GM12872 (cell line): Measurements from ENCODE around the gene CCDC13.

Experiments used
- TF ChIP-seq, protein P1 (sequence below): IDR thresholded peaks from 3 replicates; pipeline ENCODE4 v1.5.1; 2011; ENCODE audit warnings: low read depth, mild to moderate bottlenecking, low read length, moderate library complexity; ENCODE audit not compliant: insufficient read depth

CCDC13 gene

DNA sequence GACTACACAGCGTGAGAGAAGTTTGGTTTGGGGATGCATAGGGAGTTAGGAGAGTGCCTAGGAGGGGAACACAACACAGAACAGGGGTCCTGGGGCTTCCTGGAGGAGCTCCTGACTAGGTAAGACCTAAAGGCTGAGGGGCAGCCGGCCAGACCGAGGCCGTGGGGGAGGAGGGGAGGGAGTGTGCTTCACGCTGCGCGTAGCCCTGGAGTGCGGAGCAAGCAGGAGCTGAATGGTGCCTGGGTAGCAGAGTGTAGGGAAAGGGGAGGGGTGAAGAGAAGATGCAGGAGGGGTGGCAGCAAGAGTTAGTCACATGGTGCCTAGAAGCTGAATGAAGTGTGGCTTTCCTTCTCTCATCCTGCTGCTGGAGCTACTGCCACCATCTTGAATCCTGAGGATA, 38.0 kb downstream of the CCDC13 start:
- TF ChIP-seq, protein P1, sequence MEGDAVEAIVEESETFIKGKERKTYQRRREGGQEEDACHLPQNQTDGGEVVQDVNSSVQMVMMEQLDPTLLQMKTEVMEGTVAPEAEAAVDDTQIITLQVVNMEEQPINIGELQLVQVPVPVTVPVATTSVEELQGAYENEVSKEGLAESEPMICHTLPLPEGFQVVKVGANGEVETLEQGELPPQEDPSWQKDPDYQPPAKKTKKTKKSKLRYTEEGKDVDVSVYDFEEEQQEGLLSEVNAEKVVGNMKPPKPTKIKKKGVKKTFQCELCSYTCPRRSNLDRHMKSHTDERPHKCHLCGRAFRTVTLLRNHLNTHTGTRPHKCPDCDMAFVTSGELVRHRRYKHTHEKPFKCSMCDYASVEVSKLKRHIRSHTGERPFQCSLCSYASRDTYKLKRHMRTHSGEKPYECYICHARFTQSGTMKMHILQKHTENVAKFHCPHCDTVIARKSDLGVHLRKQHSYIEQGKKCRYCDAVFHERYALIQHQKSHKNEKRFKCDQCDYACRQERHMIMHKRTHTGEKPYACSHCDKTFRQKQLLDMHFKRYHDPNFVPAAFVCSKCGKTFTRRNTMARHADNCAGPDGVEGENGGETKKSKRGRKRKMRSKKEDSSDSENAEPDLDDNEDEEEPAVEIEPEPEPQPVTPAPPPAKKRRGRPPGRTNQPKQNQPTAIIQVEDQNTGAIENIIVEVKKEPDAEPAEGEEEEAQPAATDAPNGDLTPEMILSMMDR, result no peak

DNA sequence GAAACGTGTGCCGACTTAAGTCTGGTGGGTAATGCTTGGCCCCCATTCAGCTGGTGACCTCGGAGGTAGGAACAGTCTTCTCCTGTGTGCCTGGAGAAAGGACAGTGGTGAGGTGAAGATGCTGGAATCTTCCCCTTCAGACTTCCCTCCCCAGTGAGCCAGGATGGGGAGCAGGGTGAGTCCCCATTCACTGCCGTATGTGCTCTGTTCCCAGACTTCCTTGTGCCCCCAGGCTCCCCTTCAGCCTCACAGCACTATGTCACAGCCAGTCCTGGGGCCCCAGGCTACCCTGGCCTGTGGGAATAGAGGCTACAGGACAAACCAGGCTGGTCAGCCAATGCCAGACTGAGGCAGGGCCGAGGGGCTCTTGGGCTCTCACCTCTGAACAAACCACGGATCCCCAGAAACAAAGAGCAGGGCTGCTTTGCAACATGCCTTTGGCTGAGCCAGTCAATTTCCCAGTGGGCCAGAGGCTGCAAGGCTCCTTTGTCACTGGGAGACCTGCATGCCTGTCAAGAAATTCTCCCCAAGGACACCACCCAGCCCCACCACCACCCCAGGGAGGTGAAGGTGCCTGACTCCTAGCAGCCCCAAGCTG, 38.7 kb downstream of the CCDC13 start:
- TF ChIP-seq, protein P1, result no peak

DNA sequence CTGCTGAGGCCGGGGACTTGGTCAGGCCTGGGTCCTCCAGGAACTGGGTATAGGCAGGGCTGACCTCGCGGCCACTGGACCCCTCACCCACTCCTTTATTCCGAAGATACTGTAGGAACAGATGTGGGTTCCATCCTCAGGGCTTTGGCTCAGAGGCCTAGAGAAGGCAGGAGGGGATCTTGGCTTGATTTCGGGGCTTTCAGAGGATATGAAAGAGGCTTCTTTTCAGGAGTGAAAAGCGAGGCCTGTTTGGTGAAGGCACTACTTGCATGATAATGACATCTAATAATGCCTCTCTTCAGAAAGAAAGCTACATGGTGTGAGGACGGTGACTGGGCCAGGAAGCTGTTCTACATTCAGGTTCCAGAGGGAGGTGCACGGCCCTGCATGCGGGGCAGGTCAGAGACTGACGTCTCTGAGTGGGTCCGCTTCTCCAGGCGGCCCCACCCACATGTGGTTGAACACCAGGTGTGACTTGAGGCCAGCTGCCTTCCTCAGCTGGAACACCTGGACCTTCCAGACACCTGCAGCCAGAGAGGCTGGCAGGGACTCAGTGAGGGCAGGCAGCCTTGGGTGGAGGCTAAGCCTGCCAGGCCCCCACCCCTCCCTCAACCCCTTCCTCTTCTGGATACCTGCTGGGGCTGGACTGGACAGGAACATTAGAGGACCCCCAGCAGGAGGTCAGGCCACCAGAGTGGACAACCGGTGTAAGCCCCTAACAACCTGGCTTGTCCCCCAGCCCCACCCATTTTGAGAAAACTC, 39.4 kb downstream of the CCDC13 start:
- TF ChIP-seq, protein P1, result no peak

DNA sequence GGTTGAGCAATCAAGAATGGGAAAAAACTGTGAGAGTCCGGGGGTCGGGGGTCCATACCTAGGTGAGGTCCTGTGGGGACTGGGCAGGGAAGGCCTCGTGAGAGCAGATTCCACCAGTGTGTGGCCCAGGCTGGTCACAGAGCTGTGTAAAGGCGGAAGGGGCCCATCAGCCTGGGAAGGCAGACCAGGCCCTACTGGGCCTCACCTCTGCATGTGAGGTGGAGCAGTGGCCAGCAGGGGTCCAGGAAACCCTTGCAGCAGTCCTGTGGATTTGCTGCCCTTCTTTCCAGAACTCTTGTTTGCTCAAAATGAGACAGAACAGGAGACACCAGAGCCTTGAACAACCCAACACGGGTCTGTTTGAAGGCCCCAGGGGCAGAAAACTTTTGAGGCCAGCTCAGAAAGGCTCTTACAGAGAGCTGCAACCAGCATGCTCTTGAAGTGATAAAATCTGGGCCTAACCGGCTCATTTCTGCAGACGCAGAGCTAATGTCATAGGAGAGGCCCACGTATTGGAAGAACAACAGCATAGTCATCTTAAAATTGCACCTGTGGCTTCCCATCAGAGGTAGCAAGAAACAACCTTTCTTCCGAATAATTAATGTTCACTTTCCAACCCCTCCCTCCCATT, 40.1 kb downstream of the CCDC13 start:
- TF ChIP-seq, protein P1, result peak; percentile 25; the same call in 1 of the 3 replicates

DNA sequence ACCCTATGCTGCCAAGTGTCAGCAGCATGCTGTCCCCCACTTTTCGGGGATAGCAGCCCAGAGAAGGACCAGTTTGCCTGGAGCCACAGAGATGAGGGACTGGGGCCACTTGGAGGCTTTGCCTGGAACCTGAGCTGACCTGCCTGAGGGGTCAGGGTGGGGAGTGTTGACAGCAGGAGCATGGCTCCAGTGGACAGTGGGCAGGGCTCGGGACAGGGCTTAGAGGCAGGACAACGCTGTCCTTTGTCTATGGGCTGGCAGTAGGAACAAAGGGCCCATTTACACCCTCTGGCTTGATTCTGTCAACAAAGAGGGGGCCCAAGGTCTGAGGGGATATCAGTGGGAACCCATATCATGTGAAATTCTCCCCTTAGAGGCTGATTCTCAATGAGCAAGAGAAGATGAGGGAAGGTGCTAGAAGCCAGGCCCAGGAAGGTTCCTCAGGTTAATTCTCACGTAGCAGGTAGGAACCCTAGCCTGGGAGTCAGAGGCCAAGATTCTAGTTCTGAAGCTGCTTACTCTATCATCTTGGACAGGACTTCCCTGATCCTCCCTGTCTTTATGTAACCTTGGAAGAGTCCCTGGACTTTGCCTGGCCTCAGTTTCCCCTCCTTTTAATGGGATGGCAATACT, 40.7 kb downstream of the CCDC13 start:
- TF ChIP-seq, protein P1, result no peak

DNA sequence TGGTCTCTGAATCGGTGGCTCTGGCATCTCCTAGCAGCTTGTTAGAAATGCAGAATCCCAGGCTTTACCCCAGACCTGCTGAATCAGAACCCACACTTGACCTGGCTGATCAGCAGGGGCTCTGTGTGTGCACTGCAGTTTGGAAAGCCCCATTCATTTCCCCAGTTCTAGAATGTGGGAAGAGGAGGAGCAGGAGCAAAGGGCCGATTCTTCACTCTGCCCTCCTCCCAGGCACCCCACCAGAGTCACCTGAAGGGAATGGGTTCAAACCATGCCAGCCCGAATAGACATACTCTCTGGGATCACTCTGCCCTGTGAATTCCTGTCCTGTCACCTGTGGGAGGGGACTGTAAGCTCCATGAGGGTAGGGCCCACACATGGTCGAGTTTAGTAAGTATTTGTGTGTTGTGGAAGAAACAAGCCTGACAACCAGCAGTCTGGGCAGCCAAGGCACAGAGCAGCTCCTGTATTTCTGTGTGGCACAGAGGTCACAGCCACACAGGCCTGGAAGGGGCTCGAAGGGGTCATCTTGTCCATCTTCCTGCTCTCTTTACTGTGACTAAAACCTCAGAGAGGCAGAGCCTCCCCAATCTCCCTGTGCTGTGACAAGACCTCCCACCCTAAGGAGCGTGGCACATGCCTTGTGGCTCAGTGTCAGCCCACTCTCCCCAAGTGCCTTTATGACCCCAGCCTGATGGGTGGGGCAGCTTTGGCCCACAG, 41.4 kb downstream of the CCDC13 start:
- TF ChIP-seq, protein P1, result no peak
